HG02852 (cell line): Measurements from ENCODE around the gene LRP2.

Source experiments
- ATAC-seq: cut with Tn5 transposase; IDR thresholded peaks from one replicate; pipeline ENCODE4 v1.9.1; 2021; ENCODE audit warnings: mild to moderate bottlenecking, moderate library complexity; ENCODE audit not compliant: unreplicated experiment

The LRP2 gene

DNA sequence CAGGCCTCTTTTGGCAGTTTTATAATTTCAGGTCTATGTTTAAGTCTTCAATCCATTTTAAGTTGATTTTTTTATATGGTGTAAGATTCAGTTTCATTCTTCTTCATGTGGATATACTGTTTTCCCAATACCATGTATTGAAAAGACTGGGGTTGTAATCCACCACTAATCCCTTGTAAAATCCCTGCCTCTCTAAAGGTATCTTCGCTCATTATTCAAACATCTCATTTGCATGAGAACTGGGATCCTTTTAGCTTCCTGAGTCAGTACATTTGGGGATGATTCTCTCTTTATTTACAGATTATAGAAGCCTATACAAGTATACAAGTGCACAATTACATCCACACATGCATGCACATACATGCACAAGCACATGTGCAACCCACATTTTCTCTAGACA, 267.7 kb downstream of the LRP2 start:
- ATAC-seq = no peak

DNA sequence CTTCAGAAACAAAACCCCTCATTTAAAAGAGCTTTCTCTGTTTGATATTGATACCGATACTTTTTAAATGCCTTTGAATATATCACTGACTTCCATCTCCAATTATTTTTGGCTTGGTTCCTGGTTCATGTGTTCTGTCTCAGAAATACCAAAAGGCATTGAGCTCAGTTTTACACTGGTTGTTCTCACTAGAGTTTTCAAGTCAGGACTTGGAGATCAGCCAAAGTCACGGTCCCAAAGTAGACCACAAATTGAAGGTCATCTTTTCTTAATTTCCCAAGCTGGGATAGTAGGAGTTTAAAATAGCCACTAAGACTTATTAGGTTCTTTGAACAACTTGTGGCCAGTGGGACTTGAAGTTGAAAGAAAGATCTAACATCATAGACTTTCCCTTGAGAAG, 268.8 kb downstream of the LRP2 start:
- ATAC-seq = no peak

GRCh38 chr2:169091761-169092519, 270.4 kb downstream of the LRP2 start:
- ATAC-seq = no peak

GRCh38 chr2:169091256-169091655, 271.1 kb downstream of the LRP2 start:
- no peak for ATAC-seq

DNA sequence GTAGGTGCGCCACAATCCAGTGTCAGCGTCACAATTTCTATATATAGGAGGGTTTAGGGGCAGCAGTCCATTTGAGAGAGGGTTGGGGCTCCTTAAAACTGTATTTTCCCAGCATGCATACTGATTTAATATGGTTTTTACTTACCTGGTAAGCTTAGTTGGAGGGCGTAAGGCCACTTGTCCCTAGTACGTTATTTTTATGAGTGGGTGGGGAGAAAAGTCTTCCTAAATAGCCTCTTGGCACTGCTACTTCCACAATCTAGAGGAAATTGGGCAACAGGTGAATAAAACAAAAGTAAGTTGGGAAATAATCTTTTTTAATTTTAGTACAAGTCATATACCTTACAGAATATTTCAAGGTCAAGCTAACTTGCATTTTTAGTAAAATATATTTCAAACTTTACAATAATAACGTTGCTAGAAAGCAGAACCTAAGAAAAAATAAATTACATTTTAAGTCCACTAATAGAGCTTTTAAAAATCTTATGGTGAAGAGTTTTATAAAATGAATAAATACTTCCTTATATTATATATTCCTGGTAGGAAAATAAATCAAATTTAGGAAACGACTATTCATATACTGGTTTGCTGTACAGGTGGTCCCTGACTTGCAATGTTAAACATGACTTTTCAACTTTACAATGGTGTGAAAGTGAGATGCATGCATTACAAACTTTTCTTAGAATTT, 272.1 kb downstream of the LRP2 start:
- no peak for ATAC-seq

- ATAC-seq = no peak
Observed at GRCh38 chr2:169089182-169089581, 273.2 kb downstream of the LRP2 start.

DNA sequence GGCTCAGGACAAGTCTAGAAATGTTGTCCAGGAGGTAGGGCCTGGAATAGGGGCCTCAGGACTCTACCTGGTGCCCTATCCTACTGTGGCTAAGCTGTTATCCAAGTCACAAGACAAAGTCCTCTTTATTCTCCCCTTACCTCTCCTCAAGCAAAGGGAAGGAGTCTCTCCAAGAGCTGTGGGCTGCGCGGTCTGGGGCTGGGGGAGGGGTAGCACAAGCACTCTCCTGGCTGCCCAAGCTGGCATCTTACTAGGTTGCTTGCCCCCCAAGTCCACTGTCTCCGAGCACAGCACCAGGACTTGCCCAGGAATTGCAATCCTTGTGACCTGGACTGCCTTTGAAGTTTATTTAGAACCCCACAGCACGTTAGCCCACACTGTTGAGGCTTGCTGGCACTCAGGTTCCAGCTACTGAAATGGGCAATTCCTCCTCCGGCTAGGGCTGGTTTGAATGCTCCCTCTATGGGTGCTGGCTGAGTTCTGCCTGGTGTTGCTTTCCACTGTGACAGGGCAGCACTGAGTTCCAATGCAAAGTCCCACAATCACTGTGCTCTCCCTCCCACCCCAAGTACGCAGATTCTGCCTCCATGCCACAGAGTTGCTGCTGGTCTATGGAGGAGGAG, 274.5 kb downstream of the LRP2 start:
- no peak for ATAC-seq

- ATAC-seq = no peak
Observed at GRCh38 chr2:169086893-169087467, 275.4 kb downstream of the LRP2 start.

- ATAC-seq = peak; percentile 75
Observed at GRCh38 chr2:169082995-169083394, 279.3 kb downstream of the LRP2 start.

DNA sequence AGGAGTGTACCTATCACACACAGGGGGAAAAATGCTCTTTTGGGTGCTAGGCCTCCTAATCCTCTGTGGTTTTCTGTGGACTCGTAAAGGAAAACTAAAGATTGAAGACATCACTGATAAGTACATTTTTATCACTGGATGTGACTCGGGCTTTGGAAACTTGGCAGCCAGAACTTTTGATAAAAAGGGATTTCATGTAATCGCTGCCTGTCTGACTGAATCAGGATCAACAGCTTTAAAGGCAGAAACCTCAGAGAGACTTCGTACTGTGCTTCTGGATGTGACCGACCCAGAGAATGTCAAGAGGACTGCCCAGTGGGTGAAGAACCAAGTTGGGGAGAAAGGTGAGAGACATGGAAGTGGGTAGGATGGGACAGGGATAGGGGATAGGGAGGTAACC, 280.8 kb downstream of the LRP2 start:
- ATAC-seq = no peak

DNA sequence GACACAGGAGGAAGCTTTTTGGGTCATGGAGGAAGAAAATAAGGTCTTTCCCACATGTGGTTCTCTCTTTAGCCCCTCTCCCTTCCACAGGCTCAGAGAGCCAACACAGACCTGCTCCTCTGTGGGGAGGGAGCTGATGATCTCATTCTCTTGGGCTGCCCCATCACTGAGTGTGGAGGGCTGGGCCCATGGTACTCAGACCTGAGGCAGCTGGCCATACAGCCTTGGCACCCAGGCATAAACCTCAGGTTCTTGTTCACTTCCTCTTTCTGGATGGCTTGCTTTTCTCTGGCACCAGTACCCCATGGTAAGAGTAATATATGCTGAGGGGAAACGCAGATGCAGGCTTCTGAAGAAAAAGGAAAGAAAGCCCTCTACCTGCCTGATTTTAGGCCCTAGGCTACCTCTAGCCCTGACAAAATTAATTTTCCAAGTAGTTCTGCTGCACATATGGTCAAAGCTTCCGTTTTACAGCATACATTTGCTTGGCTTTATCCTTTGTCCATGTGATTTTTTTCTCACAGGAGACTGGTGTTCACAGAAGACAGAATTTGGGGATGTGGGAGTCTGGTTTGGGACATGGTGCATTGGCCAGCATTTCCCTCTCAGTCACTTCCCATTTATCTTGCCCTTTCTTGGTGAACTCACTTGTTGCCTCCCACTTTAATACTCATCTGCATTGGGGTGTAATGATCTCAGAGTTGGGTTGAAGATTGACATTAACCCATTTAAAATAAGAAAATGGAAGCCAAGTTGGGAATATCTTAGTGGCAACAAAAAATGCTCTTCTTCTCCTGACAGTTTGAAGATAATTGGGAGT, 281.9 kb downstream of the LRP2 start:
- peak; percentile 48 for ATAC-seq

- no peak for ATAC-seq
Observed at GRCh38 chr2:169077674-169078240, 284.6 kb downstream of the LRP2 start.
